Smooth muscle cell (in vitro differentiated cells): ENCODE results near the gene B3GNT7. TPM values are rescaled to one million over a fixed set of nuclear protein-coding genes. Genes with fewer than 3 reads are reported as not detected.

Experiments used
- DNase-seq: peaks from one replicate; lab custom pipeline; 2025; ENCODE audit not compliant: unreplicated experiment; lab: John Stamatoyannopoulos, UW
- H2AFZ ChIP-seq: fragments of 200-600 bp; sonication (generic); 2 replicates; pipeline ENCODE4 v1.6.0; 2016; ENCODE audit warnings: antibody characterized with exemption, low read depth, mild to moderate bottlenecking
- H3F3A ChIP-seq: fragments of 200-600 bp; sonication (generic); 2 replicates; pipeline ENCODE4 v1.6.0; 2017; ENCODE audit warnings: antibody characterized with exemption, low read depth
- H3K27ac ChIP-seq: fragments of 200-600 bp; sonication (generic); 2 replicates; pipeline ENCODE4 v1.5.1; 2016; ENCODE audit warnings: low read depth, mild to moderate bottlenecking
- H3K27me3 ChIP-seq: fragments of 200-600 bp; sonication (generic); 2 replicates; pipeline ENCODE4 v1.6.1; 2016; ENCODE audit warnings: low read depth, mild to moderate bottlenecking
- H3K36me3 ChIP-seq: fragments of 200-600 bp; sonication (generic); 2 replicates; pipeline ENCODE4 v1.5.1; 2016; ENCODE audit warnings: low read depth
- H3K4me1 ChIP-seq: fragments of 200-600 bp; sonication (generic); 2 replicates; pipeline ENCODE4 v1.5.1; 2016; ENCODE audit warnings: low read depth
- H3K4me2 ChIP-seq: fragments of 200-600 bp; sonication (generic); 2 replicates; pipeline ENCODE4 v1.6.0; 2016; ENCODE audit warnings: mild to moderate bottlenecking
- H3K4me3 ChIP-seq: fragments of 200-600 bp; sonication (generic); 2 replicates; pipeline ENCODE4 v1.5.1; 2016; ENCODE audit warnings: mild to moderate bottlenecking
- H3K79me2 ChIP-seq: fragments of 200-600 bp; sonication (generic); 2 replicates; pipeline ENCODE4 v1.6.0; 2016; ENCODE audit warnings: low read depth, mild to moderate bottlenecking
- H3K9ac ChIP-seq: fragments of 200-600 bp; sonication (generic); 2 replicates; pipeline ENCODE4 v1.6.0; 2016; ENCODE audit warnings: low read depth
- H3K9me3 ChIP-seq: fragments of 200-600 bp; sonication (generic); replicated peaks from 2 replicates; pipeline ENCODE4 v1.5.1; 2016; ENCODE audit warnings: low read depth
- H4K20me1 ChIP-seq: fragments of 200-600 bp; sonication (generic); 2 replicates; pipeline ENCODE4 v1.6.0; 2016; ENCODE audit warnings: low read depth
- WGBS: methylation state at CpG from one replicate; pipeline ENCODE4 v1.1.7; 2016; ENCODE audit warnings: low lambda C conversion rate; 5-methylcytosine and 5-hydroxymethylcytosine counted together
- polyA plus RNA-seq: library from polyadenylated mRNA; unstranded; fragments of >200 nt; fragmentation: Nextera tagmentation; extraction: Ambion mirVana; gene quantifications from 2 replicates; pipeline ENCODE4 v1.2.1, GENCODE V29; 2016
- total RNA-seq: library from RNA; depleted of rRNA; stranded (reverse); fragments of >200 nt; gene quantifications from 2 replicates; pipeline ENCODE4 v1.2.3, GENCODE V29; 2014
- TF ChIP-seq, protein P1 (sequence below): fragments of 200-600 bp; sonication (generic); IDR thresholded peaks from 2 replicates; pipeline ENCODE4 v1.5.1; 2017; ENCODE audit warnings: borderline replicate concordance, mild to moderate bottlenecking, antibody characterized with exemption; ENCODE audit not compliant: insufficient read depth, poor library complexity, severe bottlenecking

Gene B3GNT7
- total and polyA plus RNA-seq, 2 experiments from 2014 or later, result 0.62 to 0.85 TPM

DNA sequence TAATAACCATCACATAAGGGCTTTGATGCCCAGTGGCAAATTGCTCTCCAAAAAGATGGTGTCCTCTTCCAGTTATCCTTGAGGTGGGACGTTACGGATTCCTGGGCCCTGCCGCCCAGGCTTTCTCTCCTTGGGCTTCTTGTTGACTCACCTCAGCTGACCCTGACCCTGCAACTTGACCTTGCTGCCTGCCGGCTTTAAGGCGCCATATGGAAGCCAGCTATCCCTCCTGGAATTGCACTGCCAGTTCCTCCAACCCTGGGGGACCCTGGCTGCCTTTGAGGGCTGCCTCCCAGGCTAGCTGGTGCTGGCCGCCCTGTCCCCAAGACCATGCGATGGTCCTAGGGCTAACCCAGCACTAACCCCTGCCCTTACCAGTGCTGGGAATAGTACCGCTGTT is 28.3 kb upstream of the B3GNT7 start:
- H3K27me3 ChIP-seq, result no peaks in the 10 kb centered on the region
- no peak overlapping the region for H3K4me2 ChIP-seq
- no peaks in the 10 kb centered on the region for H3K36me3 ChIP-seq
- no peak overlapping the region for H3K27ac ChIP-seq
- TF ChIP-seq, protein P1, sequence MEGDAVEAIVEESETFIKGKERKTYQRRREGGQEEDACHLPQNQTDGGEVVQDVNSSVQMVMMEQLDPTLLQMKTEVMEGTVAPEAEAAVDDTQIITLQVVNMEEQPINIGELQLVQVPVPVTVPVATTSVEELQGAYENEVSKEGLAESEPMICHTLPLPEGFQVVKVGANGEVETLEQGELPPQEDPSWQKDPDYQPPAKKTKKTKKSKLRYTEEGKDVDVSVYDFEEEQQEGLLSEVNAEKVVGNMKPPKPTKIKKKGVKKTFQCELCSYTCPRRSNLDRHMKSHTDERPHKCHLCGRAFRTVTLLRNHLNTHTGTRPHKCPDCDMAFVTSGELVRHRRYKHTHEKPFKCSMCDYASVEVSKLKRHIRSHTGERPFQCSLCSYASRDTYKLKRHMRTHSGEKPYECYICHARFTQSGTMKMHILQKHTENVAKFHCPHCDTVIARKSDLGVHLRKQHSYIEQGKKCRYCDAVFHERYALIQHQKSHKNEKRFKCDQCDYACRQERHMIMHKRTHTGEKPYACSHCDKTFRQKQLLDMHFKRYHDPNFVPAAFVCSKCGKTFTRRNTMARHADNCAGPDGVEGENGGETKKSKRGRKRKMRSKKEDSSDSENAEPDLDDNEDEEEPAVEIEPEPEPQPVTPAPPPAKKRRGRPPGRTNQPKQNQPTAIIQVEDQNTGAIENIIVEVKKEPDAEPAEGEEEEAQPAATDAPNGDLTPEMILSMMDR, result no peak
- DNase-seq, result no peak
- H3K79me2 ChIP-seq, result no peaks in the 10 kb centered on the region
- 97% methylated on average over 8 of the region's 8 CpGs for WGBS
- H3K9me3 ChIP-seq, result no peaks in the 10 kb centered on the region
- H2AFZ ChIP-seq, result no peak overlapping the region
- H3K4me1 ChIP-seq, result peaks cover 25% of the 10 kb centered on the region
- H4K20me1 ChIP-seq, result no peaks in the 10 kb centered on the region
- H3F3A ChIP-seq, result peaks cover 13% of the 10 kb centered on the region
- H3K4me3 ChIP-seq, result no peak overlapping the region
- no peak overlapping the region for H3K9ac ChIP-seq

DNA sequence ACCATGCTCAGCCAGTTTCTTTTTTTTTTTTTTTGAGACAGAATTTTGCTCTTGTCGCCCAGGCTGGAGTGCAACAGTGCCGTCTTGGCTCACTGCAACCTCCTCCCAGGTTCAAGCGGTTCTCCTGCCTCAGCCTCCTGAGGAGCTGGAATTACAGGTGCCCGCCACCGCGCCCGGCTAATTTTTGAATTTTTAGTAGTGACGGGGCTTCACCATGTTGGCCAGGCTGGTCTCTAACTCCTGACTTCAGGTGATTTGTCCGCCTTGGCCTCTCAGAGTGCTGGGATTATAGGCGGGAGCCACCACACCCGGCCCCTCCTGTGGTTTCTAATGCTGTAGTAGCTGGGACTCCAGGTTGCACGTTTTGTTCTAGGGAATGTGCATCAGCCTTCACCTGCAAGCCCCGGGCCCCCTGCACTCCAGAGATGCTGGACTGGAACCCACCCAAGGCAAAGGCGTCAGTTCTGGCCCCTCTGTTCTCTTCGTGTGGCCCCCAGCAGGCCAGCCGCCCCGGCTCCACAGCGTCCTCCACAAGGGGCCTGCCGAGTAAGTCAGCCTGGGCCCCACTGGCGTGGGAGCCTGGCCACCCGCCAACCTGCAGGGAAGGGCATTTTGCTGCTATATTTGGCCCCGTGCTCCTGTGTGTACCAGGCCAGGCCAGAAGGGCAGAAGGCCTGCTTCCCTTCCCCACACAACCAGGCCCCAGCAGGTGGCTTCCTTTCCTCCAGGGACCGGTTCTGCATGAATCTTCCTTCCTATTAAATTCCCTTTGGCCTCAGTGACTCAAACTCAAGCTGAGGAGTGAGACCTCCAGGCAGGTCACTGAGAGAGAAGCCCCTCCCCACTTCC is 25.7 kb upstream of the B3GNT7 start:
- H3F3A ChIP-seq, result peaks cover 3% of the 10 kb centered on the region
- 83% methylated on average over 23 of the region's 23 CpGs for WGBS
- H3K4me2 ChIP-seq, result no peak overlapping the region
- H2AFZ ChIP-seq, result no peak overlapping the region
- H3K27me3 ChIP-seq, result no peaks in the 10 kb centered on the region
- H3K27ac ChIP-seq, result no peak overlapping the region
- no peaks in the 10 kb centered on the region for H3K9me3 ChIP-seq
- H3K4me3 ChIP-seq, result no peak overlapping the region
- H3K36me3 ChIP-seq, result no peaks in the 10 kb centered on the region
- no peaks in the 10 kb centered on the region for H3K79me2 ChIP-seq
- TF ChIP-seq, protein P1, result no peak
- H3K4me1 ChIP-seq, result peaks cover 23% of the 10 kb centered on the region
- H3K9ac ChIP-seq, result no peak overlapping the region
- DNase-seq, result no peak
- H4K20me1 ChIP-seq, result no peaks in the 10 kb centered on the region

DNA sequence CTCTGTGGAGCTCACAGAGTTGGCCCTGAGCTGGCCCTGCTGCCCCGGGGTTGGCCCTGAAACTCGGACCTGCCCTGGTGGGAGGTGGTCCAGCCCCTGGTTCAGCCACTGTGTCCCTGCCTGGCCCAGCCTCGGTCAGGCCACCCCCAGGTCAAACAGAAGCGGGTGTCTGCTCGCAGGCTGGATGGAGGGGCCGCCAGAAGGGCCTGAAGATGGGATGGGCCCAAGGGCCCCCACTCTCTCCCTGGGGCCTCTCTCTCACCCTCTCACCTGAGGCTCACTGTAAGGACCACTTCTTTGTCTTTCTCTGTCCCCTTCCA is 25.1 kb upstream of the B3GNT7 start:
- H3K79me2 ChIP-seq, result no peaks in the 10 kb centered on the region
- whole genome bisulfite sequencing, result 81% methylated on average over 6 of the region's 6 CpGs
- H3K9ac ChIP-seq, result no peak overlapping the region
- H3K4me2 ChIP-seq, result no peak overlapping the region
- no peak overlapping the region for H3K4me3 ChIP-seq
- TF ChIP-seq, protein P1, result no peak
- H2AFZ ChIP-seq, result no peak overlapping the region
- peaks cover 18% of the 10 kb centered on the region for H3K4me1 ChIP-seq
- H3K36me3 ChIP-seq, result no peaks in the 10 kb centered on the region
- H3K27me3 ChIP-seq, result peaks cover 1% of the 10 kb centered on the region
- H3F3A ChIP-seq, result peaks cover 3% of the 10 kb centered on the region
- no peak overlapping the region for H3K27ac ChIP-seq
- H4K20me1 ChIP-seq, result no peaks in the 10 kb centered on the region
- no peak for DNase-seq
- no peaks in the 10 kb centered on the region for H3K9me3 ChIP-seq
